ENCODE data around the gene SPIRE1. TPM values are rescaled to one million over a fixed set of nuclear protein-coding genes. Genes with fewer than 3 reads are reported as not detected.

Gene SPIRE1
- total RNA-seq, 1 donor from 2014 or later, result 42.4 TPM

DNA sequence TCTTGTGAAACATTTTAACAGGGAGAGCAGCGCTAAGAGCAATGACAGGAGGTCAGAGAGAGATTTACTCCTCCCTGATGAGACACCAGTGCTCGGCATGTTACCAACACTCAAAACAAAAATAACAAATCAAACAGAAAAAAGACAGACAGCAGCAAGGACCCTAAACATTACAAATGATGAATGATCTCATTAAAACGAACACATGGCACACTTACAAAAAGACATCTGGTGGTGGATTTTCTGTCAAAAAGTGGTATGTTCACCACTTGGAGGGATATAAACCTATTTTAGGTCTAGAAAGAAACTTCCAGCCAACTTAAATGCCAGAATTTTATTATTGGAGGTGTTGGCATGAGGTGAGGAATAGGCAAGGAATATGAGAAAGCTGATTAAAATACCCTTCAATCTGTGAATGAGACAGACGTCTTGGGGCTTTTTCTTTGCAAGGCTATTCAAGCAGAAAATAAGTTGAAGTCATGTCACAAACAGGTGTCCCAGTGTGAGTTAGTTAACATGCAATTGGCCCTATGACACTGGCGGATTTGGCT is 137.4 kb downstream of the SPIRE1 start:
- no peaks in the 10 kb centered on the region for H3K27me3 ChIP-seq (ENCODE audit: low read depth)
- H3K9me3 ChIP-seq (replicated peaks), result no peaks in the 10 kb centered on the region
- intact Hi-C loops (cut with micrococcal nuclease), result loop anchor here (10.0 kb wide), 1 partner anchor 64 kb away; no protein-coding TSS in a partner anchor
- no peak overlapping the region for H3K4me3 ChIP-seq
- H3K36me3 ChIP-seq, result no peaks in the 10 kb centered on the region
- TF ChIP-seq, protein P1, sequence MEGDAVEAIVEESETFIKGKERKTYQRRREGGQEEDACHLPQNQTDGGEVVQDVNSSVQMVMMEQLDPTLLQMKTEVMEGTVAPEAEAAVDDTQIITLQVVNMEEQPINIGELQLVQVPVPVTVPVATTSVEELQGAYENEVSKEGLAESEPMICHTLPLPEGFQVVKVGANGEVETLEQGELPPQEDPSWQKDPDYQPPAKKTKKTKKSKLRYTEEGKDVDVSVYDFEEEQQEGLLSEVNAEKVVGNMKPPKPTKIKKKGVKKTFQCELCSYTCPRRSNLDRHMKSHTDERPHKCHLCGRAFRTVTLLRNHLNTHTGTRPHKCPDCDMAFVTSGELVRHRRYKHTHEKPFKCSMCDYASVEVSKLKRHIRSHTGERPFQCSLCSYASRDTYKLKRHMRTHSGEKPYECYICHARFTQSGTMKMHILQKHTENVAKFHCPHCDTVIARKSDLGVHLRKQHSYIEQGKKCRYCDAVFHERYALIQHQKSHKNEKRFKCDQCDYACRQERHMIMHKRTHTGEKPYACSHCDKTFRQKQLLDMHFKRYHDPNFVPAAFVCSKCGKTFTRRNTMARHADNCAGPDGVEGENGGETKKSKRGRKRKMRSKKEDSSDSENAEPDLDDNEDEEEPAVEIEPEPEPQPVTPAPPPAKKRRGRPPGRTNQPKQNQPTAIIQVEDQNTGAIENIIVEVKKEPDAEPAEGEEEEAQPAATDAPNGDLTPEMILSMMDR (IDR thresholded peaks at IDR 0.05; ENCODE audit: borderline replicate concordance), result no peak
- no peak for DNase-seq
- H3K27ac ChIP-seq (replicated peaks), result no peak overlapping the region
- H3K4me1 ChIP-seq, result peaks cover 26% of the 10 kb centered on the region

DNA sequence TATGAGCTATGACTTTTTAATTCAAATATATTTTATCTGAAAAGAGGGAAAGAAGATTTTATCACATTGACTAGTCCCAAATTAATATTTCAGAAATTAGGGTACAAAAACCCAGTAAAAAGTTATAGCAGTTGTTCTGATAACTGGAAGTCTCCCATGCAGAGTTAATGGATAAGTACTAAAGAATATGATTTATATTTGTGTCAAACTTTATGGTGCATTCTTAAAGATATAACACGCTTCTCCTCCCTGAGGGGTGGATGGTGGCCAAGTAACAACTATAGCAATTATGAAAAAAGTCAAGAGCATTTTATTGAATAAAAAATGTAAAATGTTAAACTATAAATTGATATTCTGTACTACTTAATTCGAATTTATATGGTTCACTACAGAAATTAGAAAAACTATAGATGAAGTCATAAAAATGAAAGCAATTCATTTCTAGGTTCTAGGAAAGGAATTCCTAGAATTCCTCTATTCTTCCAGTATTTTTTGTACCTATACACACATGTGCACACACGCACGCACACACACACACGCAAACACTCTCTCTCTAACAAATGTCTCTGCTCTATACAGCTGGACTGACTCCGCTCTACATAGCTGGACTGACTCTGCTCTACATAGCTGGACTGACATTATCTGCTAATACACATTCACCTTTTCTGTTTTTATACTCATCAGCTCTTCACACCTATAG is 138.9 kb downstream of the SPIRE1 start:
- Histone ChIP-seq H3K36me3 (no peaks in the 10 kb centered on the region), H3K9me3 (replicated peaks) (no peaks in the 10 kb centered on the region), H3K27me3 (ENCODE audit: low read depth) (no peaks in the 10 kb centered on the region), H3K4me1 (peaks cover 33% of the 10 kb centered on the region), H3K27ac (replicated peaks) (no peak overlapping the region), H3K4me3 (no peak overlapping the region)
- intact Hi-C loops (cut with micrococcal nuclease), result no loop called here
- TF ChIP-seq, protein P1 (IDR thresholded peaks at IDR 0.05; ENCODE audit: borderline replicate concordance), result no peak
- no peak for DNase-seq

DNA sequence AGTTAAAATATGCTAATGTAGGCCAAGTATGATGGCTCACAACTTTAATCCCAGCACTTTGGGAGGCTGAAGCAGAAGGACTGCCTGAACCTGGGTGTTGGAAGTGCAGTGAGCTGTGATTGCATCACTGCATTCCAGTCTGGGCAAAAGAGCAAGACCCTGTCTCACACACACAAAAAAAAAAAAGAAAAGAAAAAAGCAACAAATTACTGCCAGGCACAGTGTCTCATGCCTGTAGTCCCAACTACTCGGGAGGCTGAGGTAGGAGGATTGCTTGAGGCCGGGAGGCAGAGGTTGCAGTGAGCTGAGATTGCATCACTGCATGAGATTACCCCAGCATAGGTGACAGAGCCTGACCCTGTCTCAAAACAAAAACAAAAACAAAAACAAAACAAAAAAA is 139.6 kb downstream of the SPIRE1 start:
- peaks cover 33% of the 10 kb centered on the region for H3K4me1 ChIP-seq

DNA sequence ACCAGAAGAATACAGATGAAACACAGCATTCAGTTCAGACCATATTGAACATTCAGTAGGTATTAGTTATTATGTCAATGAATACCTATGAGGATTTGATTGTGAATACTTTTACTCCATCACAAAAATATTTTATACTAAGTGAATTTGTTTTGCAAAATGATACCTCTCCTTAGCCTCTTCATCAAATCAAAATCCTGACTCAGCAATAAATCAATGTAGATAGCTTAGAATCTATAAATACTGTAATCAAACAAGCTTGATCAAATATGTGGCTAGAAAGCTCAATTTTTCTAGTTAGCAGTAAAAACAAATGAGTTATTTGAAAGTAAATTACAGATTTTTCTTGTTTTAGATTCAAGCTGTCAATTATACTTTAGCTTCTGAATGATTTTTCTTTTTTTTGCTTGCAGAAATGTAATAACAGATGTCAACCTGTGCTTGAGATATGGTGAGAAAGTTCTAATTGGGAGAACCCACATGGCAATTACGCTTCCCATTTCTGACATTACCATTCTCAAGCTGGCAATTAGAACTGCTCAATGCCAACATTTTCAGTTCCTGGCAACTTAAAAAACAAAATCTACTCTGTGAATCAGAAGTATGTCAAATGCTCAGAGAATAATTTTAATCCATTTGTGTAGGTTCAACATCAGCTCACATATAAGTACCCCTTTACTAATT is 140.6 kb downstream of the SPIRE1 start:
- Histone ChIP-seq H3K27ac (replicated peaks) (no peak overlapping the region), H3K36me3 (no peaks in the 10 kb centered on the region), H3K4me1 (peaks cover 33% of the 10 kb centered on the region), H3K9me3 (replicated peaks) (no peaks in the 10 kb centered on the region), H3K27me3 (ENCODE audit: low read depth) (no peaks in the 10 kb centered on the region), H3K4me3 (no peak overlapping the region)
- TF ChIP-seq, protein P1 (IDR thresholded peaks at IDR 0.05; ENCODE audit: borderline replicate concordance), result no peak
- DNase-seq, result no peak
- intact Hi-C loops (cut with micrococcal nuclease), result no loop called here

More for the DNA sequence above, 139.6 kb downstream of the SPIRE1 start:
- TF ChIP-seq, protein P1 (IDR thresholded peaks at IDR 0.05; ENCODE audit: borderline replicate concordance), result no peak
- intact Hi-C loops (cut with micrococcal nuclease), result no loop called here
- Histone ChIP-seq H3K27me3 (ENCODE audit: low read depth) (no peaks in the 10 kb centered on the region), H3K27ac (replicated peaks) (no peak overlapping the region), H3K36me3 (no peaks in the 10 kb centered on the region), H3K4me3 (no peak overlapping the region), H3K9me3 (replicated peaks) (no peaks in the 10 kb centered on the region)
- no peak for DNase-seq

DNA sequence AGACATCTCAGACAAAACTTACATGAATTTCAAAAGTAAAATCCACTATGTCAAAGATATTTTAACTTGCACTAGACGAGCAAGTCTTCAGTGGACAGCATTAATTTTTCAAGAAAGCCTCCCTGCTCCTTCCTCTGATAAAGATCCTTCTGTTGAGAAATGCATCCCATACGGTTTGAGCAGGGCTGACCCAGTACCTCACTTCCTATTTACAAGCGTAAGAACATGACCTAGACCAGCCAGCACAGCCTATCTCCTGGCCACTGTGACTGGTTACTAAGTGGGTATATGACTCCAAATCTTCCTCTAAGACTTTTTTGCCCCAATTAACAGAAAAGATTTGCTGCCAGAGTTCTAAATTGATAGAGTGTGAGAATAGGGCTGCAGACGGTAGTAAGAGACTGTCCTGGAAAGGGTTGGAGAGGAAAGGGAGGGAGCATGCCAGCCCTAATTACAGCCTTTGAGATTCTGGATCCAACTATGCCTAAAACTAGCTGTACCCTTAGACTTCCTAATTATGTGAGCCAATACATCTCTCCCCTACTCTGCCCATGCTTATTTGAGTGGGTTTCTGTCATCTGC is 141.8 kb downstream of the SPIRE1 start:
- TF ChIP-seq, protein P1 (IDR thresholded peaks at IDR 0.05; ENCODE audit: borderline replicate concordance), result no peak
- intact Hi-C loops (cut with micrococcal nuclease), result no loop called here
- no peak overlapping the region for H3K4me3 ChIP-seq
- peak overlapping the region; percentile 32 for H3K27ac ChIP-seq (replicated peaks)
- no peaks in the 10 kb centered on the region for H3K9me3 ChIP-seq (replicated peaks)
- no peak for DNase-seq
- H3K36me3 ChIP-seq, result peaks cover 2% of the 10 kb centered on the region
- no peaks in the 10 kb centered on the region for H3K27me3 ChIP-seq (ENCODE audit: low read depth)
- H3K4me1 ChIP-seq, result peaks cover 33% of the 10 kb centered on the region
